HEK293T (cell line): ENCODE data around the gene PRKAG2.

Experiments
- ARNT ChIP-seq: fragments of 450-650 bp; IDR thresholded peaks from 2 replicates; pipeline ENCODE4 v1.6.1; 2017; ENCODE audit warnings: mild to moderate bottlenecking
- BHLHE40 ChIP-seq: fragments of 450-650 bp; IDR thresholded peaks from 2 replicates; pipeline ENCODE4 v1.6.1; 2016; ENCODE audit warnings: mild to moderate bottlenecking, moderate library complexity, borderline replicate concordance
- FOXA1 ChIP-seq: fragments of 450-650 bp; IDR thresholded peaks from 2 replicates; pipeline ENCODE4 v1.6.1; 2016; ENCODE audit warnings: mild to moderate bottlenecking
- FOXM1 ChIP-seq: fragments of 450-650 bp; IDR thresholded peaks from 2 replicates; pipeline ENCODE4 v1.6.1; 2017; ENCODE audit warnings: mild to moderate bottlenecking, borderline replicate concordance
- NFRKB ChIP-seq: fragments of 450-650 bp; IDR thresholded peaks from 2 replicates; pipeline ENCODE4 v1.6.1; 2016; ENCODE audit warnings: mild to moderate bottlenecking, moderate library complexity
- SP1 ChIP-seq: fragments of 450-650 bp; IDR thresholded peaks from 2 replicates; pipeline ENCODE4 v1.6.1; 2017
- SUZ12 ChIP-seq: fragments of 450-650 bp; IDR thresholded peaks from 2 replicates; pipeline ENCODE4 v1.6.1; 2016; ENCODE audit warnings: mild to moderate bottlenecking
- TARDBP ChIP-seq: fragments of 450-650 bp; IDR thresholded peaks from 2 replicates; pipeline ENCODE4 v1.6.1; 2016

- TF ChIP-seq FOXM1 (no peak), SP1 (no peak), BHLHE40 (no peak), SUZ12 (no peak), ARNT (no peak), TARDBP (no peak), NFRKB (no peak), FOXA1 (no peak)
These were observed 213.4 kb downstream of the PRKAG2 start for GRCh38 chr7:151663382-151664100.
